Muscle layer of duodenum (tissue), 2 donors: ENCODE measurements around the gene ABCC8.

Source experiments
- H3K27ac ChIP-seq: one replicate; pipeline ENCODE4 v1.7.0; 2013; ENCODE audit warnings: mild to moderate bottlenecking, low read length
- H3K27me3 ChIP-seq: one replicate; pipeline ENCODE4 v1.7.0; 2013; ENCODE audit warnings: low read depth, mild to moderate bottlenecking, control low read depth, low read length
- H3K36me3 ChIP-seq, 2 donors: one replicate each; pipeline ENCODE4 v1.7.0; 2013; ENCODE audit warnings: low read length in 2 of 2, control low read depth in 1 of 2, mild to moderate bottlenecking in 1 of 2; ENCODE audit not compliant: insufficient read depth in 2 of 2, control insufficient read depth in 1 of 2
- H3K4me1 ChIP-seq, 2 donors: one replicate each; pipeline ENCODE4 v1.7.0; 2013; ENCODE audit warnings: low read length in 2 of 2, mild to moderate bottlenecking in 2 of 2, control low read depth in 1 of 2, moderate library complexity in 1 of 2; ENCODE audit not compliant: insufficient read depth in 2 of 2, control insufficient read depth in 1 of 2
- H3K4me3 ChIP-seq, 2 donors: one replicate each; pipeline ENCODE4 v1.7.0; 2013; ENCODE audit warnings: low read length in 2 of 2, low read depth in 1 of 2, mild to moderate bottlenecking in 1 of 2
- H3K9me3 ChIP-seq, 2 donors: one replicate each; pipeline ENCODE4 v1.7.0; 2013; ENCODE audit warnings: low read length in 2 of 2, control low read depth in 1 of 2, mild to moderate bottlenecking in 1 of 2; ENCODE audit not compliant: control insufficient read depth in 1 of 2
- donor health status: healthy.

The ABCC8 gene

DNA sequence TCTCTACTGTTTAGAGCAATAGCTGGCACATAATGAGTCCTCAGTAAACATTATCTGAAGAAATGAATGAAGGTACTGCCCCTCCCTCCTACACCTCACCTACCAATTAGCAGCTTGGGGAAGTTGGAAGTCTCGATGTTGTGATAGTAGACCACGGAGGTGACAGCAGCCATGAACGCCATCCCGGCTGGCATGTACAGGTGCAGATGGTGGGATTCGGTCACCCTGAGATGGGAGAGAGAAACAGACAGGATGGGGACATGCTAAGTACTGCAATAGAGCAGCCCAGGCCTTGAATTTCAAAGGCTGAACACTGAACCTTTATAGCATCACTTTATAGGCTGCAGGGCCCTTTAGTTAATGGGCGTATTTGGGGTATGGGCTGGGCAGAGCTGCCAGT lies 6.6 kb downstream of the ABCC8 start:
- no peaks in the 10 kb centered on the region for H3K4me1 ChIP-seq
- H3K9me3 ChIP-seq, result no peaks in the 10 kb centered on the region
- peaks cover 8% of the 10 kb centered on the region for H3K27me3 ChIP-seq
- H3K36me3 ChIP-seq, result no peaks in the 10 kb centered on the region
- H3K27ac ChIP-seq, result no peak overlapping the region
- H3K4me3 ChIP-seq, result no peak overlapping the region

DNA sequence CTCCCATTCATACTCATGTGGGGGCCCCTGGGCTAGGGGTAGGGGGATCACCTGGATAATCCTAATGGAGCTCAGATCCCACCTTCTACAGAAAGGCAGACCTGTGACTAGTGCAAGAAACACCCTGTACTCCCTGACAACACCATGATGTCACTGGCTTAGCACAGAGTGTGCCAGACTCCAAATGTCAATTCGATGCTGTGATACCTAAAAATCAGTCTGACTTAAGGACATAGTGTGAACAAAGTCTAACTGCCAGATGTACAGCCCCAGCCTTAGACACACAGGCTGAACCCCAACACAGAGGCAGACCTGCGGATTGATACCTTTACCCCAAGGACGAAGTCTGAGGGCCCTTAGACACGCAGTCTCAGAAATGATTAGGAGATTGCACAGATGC lies 8.5 kb downstream of the ABCC8 start:
- no peaks in the 10 kb centered on the region for H3K9me3 ChIP-seq
- no peak overlapping the region for H3K4me3 ChIP-seq
- no peaks in the 10 kb centered on the region for H3K4me1 ChIP-seq
- H3K36me3 ChIP-seq, result no peaks in the 10 kb centered on the region
- H3K27me3 ChIP-seq, result no peaks in the 10 kb centered on the region
- H3K27ac ChIP-seq, result no peak overlapping the region

DNA sequence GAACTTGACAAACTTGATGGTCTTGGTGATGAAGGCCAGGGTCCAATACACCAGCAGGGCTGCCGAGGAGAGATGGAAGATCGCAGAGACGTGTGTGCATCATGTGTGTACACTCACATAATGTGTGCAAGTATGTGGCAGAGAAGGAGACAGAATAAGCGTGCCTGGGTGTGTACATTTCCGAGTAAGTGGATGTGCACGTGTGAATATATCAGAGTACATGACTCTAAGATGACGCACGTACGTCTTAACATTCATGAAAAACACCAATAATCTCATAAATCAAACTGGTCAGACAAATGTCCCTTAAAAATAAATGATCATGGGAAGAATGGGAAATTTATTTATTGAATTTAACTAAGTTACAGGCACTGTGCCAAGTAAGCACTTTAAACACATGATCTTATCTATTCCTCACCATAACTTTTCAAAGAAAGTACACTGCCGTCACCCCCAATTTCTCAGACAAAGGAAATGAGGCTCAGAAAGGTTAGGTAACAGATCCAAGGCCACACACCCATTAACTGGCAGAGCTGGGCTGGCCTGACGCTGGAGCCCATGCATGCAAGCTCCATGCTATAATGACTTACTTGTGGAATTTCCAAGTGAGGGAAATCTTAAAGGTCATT lies 13.0 kb downstream of the ABCC8 start:
- Histone ChIP-seq H3K27me3 (no peaks in the 10 kb centered on the region), H3K36me3 (no peaks in the 10 kb centered on the region), H3K4me3 (no peak overlapping the region), H3K27ac (no peak overlapping the region), H3K9me3 (no peaks in the 10 kb centered on the region), H3K4me1 (no peaks in the 10 kb centered on the region)

DNA sequence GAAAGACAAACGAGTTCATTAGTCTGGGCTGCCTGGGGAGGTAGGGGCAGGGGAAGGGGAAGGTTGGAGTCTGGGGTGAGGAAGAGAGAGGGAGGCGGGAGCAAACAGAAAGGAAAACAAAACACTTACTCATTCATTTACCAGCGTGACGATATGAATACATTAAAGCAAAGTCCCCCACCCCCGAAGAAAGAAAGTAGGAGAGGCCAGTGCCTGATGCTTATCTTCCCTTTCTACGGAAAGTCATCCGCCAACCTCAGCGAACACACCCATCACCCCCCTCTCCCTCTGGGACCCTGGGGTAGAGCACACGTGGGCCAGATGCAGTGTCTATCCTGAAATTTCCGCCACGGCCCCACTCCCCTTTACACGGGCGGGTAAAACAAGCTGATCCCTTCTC lies 13.7 kb downstream of the ABCC8 start:
- Histone ChIP-seq H3K27ac (no peak overlapping the region), H3K4me1 (no peaks in the 10 kb centered on the region), H3K9me3 (no peaks in the 10 kb centered on the region), H3K36me3 (no peaks in the 10 kb centered on the region), H3K4me3 (no peak overlapping the region), H3K27me3 (no peaks in the 10 kb centered on the region)

DNA sequence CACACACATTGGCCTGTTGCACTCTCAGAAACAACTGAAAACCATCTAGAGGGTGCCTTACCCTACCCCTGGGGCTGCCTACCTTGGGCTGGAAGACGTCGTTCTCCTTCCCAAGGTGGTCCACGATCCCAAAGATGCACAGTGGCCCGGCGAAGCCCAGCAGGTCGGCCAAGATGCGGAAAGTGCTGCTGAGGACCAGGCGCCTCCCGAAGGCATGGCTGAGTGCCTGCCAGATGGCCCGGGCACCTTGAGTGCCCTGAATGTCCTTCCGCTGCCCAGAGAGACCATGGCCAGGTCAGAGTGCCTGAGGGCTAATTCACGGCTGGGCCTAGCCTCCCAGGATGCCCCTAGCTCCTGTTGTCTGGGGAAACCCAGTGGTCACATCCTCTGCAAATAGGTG lies 16.2 kb downstream of the ABCC8 start:
- no peak overlapping the region for H3K27ac ChIP-seq
- no peaks in the 10 kb centered on the region for H3K36me3 ChIP-seq
- no peak overlapping the region for H3K4me3 ChIP-seq
- H3K9me3 ChIP-seq, result no peaks in the 10 kb centered on the region
- no peaks in the 10 kb centered on the region for H3K27me3 ChIP-seq
- H3K4me1 ChIP-seq, result no peaks in the 10 kb centered on the region

DNA sequence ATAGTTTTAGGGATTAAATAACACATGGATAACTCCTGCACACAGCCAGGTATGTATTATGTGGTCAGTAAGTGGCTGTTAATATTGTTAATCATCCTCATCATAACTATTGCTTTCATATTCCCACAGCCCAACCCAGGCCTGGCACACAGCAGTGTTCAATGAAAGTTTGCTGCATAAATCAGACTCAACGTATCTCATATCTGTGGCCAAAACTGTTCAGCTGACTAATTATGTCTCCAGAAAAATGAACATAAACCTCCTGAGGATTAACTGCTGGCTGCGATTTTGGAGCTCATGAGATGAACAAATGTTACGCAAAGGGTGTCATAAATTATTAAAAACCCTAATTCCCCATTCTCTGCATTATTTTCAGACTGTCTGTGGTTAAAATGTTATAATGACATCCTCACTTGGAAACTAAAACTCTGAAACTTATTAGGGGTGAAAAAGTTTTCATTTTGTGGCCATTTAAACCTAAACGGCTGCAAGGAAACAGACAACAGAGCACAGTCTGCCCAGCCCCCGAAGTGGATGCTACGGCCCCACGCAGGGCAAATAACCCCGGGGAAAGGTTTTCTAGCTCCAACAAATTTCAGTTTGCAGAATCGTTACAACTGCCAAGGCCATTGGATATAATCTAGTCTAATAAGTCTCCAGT lies 17.3 kb downstream of the ABCC8 start:
- Histone ChIP-seq H3K4me3 (no peak overlapping the region), H3K9me3 (no peaks in the 10 kb centered on the region)

DNA sequence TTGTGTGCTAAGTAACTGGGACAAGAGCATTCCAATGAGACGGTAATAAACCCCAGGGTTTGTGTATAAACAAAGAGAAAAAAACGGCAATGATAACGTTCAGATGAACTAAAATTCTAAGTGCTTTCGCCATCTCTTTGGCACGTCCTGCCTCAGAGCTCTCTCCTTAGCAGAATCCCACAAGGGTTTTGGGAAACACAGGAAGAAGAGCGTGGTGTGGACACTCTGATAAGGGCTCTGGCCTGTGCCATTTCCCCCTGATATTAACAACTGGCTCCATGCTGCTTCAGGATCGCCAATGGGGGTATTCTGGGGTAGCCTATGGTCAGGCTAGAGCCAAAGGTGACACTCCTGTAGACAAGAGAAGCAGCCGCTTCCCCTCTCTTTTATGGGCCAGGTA lies 18.4 kb downstream of the ABCC8 start:
- no peaks in the 10 kb centered on the region for H3K27me3 ChIP-seq
- H3K9me3 ChIP-seq, result no peaks in the 10 kb centered on the region
- H3K36me3 ChIP-seq, result no peaks in the 10 kb centered on the region
- H3K4me1 ChIP-seq, result no peaks in the 10 kb centered on the region
- H3K4me3 ChIP-seq, result no peak overlapping the region
- no peak overlapping the region for H3K27ac ChIP-seq

More for the DNA sequence above, 17.3 kb downstream of the ABCC8 start:
- Histone ChIP-seq H3K27me3 (no peaks in the 10 kb centered on the region), H3K36me3 (no peaks in the 10 kb centered on the region), H3K4me1 (no peaks in the 10 kb centered on the region), H3K27ac (no peak overlapping the region)

DNA sequence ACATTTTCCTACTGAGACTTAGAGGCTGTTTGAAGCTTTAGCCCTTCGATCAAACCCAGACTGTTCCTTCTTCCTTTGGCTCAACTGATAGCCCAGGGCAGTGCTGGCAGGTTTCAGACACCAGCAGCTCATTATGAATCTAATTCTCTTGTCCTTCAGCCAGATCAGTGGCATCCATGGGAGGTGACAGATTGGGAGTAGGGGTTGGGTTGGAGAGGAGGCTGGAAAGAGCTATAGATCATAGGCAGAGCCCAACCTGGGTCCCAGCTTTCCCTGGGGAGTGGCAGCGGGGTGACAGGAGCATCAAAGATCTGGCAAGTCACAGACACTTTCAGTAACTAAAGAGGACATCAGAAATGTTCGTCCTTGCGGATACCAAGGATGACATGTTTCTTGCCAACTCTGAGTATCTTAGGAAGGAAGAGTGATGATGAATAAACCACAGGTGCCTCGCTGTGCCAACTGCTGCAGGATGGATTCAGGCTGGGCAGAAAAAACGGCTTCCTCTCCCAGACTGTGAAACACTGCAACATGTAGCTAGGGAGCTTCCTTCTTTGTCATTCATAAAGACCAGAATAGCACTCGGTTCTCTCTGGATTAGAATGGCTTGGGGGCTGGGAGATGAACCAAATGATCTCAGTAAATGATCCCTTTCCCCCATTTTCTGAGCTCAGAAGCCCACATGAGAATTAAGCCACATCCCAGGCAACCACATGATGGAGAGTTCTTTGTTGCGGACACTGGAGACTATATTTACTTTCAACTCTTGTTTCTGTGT lies 19.1 kb downstream of the ABCC8 start:
- H3K27me3 ChIP-seq, result no peaks in the 10 kb centered on the region
- no peaks in the 10 kb centered on the region for H3K36me3 ChIP-seq
- no peak overlapping the region for H3K27ac ChIP-seq
- no peak overlapping the region for H3K4me3 ChIP-seq
- no peaks in the 10 kb centered on the region for H3K9me3 ChIP-seq
- H3K4me1 ChIP-seq, result no peaks in the 10 kb centered on the region

DNA sequence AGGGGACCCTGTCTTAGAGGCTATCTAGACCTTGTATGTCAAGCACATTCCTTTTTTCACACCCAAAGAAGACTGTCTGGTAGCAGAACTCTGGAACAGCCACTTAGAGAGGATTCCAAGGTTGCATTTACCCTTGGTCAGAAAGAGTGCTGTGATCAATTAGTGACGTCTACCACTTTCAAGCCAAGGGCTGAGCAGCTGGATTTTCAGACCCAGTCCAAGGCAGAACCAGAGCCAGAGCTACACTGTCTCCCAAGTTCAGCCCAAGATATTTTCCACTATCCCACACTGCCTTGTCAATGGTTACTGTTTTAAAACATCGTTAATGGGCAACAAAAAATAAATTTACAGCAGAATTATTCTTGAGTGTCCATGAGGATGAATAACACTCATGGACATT lies 24.0 kb downstream of the ABCC8 start:
- H3K4me1 ChIP-seq, result no peaks in the 10 kb centered on the region
- H3K4me3 ChIP-seq, result no peak overlapping the region
- H3K9me3 ChIP-seq, result no peaks in the 10 kb centered on the region
- no peak overlapping the region for H3K27ac ChIP-seq
- H3K36me3 ChIP-seq, result no peaks in the 10 kb centered on the region
- no peaks in the 10 kb centered on the region for H3K27me3 ChIP-seq

DNA sequence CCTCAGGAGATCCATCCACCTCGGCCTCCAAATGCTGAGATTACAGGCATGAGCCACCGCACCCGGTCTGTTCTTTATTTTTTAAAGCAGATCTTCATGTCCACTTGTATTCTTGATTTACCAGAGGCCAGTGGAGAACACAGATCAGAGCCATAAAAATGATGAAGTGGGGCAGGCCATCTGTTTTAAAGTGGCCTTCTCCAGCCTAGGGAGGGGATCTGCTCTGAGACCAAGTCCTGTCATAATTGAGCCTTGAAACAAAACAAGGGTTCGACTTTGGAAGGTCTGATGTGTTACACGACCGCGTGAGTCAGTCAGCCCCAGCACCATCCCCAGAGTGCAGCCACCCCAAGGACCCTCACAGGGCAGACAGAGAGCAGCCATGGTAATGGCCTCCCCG lies 27.5 kb downstream of the ABCC8 start:
- H3K4me3 ChIP-seq, result no peak overlapping the region
- H3K36me3 ChIP-seq, result no peaks in the 10 kb centered on the region
- H3K4me1 ChIP-seq, result no peaks in the 10 kb centered on the region
- no peak overlapping the region for H3K27ac ChIP-seq
- no peaks in the 10 kb centered on the region for H3K9me3 ChIP-seq
- H3K27me3 ChIP-seq, result no peaks in the 10 kb centered on the region

DNA sequence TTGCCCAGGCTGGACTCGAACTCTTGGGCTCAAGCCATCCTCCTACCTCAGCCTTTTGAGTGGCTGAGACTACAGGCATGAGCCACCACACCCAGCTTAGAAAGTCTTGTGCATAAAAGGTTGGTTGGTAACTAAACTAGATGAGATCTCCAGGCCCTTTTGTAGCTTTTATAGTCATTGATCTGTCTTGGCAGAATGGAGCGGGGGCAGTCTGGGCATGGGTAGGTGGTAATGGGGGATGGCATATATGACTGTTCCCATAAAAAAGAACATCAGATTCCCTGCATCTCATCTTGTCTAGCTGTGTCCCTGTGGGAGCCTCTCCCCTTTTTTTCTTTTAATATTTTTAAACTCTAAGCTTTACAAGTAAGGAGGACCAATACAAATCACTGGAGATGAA lies 30.2 kb downstream of the ABCC8 start:
- no peaks in the 10 kb centered on the region for H3K27me3 ChIP-seq
- H3K4me1 ChIP-seq, result no peaks in the 10 kb centered on the region
- H3K9me3 ChIP-seq, result peaks cover 0 to 3% of the 10 kb centered on the region in 2 donors
- H3K36me3 ChIP-seq, result no peaks in the 10 kb centered on the region
- H3K4me3 ChIP-seq, result no peak overlapping the region
- H3K27ac ChIP-seq, result no peak overlapping the region
